Left ventricle myocardium superior (tissue), 1 donor: ENCODE measurements around the gene TRMT44. TPM values are rescaled to one million over a fixed set of nuclear protein-coding genes. Genes with fewer than 3 reads are reported as not detected.

ENCODE experiments used
- ATAC-seq: fragments of 200-7000 bp; cut with Tn5 transposase; one replicate; pipeline ENCODE4 v1.9.1; 2020; ENCODE audit warnings: mild to moderate bottlenecking, moderate library complexity
- DNase-seq: peaks from one replicate; pipeline ENCODE4 v3.0.0-alpha.2; 2020
- intact Hi-C: fragments of 100-400 bp; cut with micrococcal nuclease; formaldehyde crosslinking; loops from one replicate; pipeline ENCODE4 v1.11.0; 2022
- long read RNA-seq: library from polyadenylated mRNA; unstranded; transcript quantifications from one replicate; pipeline ENCODE4 v2.0.0, GENCODE V29; 2021
- total RNA-seq: library from RNA; stranded (reverse); fragmentation: NEBNext Ultra II Directional; extraction: Animal tissue kit (Norgen Biotek cat#: 25700); gene quantifications from one replicate; pipeline ENCODE4 v1.2.1, GENCODE V29; 2021
- donor health status: DM: no; HTN: yes; CAD: no; lungs with severe emphysema.

TRMT44 gene, protein sequence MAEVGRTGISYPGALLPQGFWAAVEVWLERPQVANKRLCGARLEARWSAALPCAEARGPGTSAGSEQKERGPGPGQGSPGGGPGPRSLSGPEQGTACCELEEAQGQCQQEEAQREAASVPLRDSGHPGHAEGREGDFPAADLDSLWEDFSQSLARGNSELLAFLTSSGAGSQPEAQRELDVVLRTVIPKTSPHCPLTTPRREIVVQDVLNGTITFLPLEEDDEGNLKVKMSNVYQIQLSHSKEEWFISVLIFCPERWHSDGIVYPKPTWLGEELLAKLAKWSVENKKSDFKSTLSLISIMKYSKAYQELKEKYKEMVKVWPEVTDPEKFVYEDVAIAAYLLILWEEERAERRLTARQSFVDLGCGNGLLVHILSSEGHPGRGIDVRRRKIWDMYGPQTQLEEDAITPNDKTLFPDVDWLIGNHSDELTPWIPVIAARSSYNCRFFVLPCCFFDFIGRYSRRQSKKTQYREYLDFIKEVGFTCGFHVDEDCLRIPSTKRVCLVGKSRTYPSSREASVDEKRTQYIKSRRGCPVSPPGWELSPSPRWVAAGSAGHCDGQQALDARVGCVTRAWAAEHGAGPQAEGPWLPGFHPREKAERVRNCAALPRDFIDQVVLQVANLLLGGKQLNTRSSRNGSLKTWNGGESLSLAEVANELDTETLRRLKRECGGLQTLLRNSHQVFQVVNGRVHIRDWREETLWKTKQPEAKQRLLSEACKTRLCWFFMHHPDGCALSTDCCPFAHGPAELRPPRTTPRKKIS
- 8.4 TPM for total RNA-seq
- long read RNA-seq, transcript TRMT44-201 (11 exons, 2,799 nt), result major isoform, 7 of 13 reads
- long read RNA-seq, partial matches to known transcripts, result 1 of 13 reads
- long read RNA-seq, other reads (novel, unspliced or antisense), result 5 of 13 reads

DNA sequence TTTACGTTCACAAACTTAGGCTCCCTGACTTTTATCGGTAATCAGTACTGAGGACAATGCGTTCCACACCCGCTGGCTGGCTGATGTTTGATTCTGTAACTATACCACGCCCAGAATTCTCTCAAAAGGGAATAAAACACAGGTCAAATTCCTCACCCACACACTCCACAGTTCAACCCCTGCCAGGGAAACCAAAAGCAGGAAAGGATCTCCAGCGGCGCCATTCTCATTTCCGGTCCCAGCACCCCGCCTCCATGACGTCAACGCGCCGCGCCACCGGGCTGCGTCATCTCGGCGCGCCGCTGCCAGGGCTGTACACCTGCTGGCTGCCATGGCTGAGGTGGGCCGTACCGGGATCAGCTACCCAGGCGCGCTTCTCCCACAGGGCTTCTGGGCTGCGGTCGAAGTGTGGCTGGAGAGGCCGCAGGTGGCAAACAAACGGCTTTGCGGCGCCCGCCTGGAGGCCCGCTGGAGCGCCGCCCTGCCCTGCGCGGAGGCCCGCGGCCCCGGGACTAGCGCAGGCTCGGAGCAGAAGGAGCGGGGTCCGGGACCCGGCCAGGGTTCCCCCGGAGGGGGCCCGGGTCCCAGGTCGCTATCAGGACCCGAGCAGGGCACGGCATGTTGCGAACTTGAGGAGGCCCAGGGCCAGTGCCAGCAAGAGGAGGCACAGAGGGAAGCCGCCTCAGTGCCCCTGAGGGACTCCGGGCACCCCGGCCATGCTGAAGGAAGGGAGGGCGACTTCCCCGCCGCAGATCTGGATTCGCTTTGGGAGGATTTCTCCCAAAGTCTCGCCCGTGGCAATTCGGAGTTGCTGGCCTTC, at the start of gene TRMT44, which contains the start of gene ACOX3:
Gene TRMT44 (plus strand): TSS at position 286 of the 820 bp plus-strand sequence. CDS start 46 bp downstream, at position 332.
Gene ACOX3 (minus strand): TSS at position 232 of the 820 bp plus-strand sequence. CDS start 24,202 bp downstream, outside the sequence.
- DNase-seq (peak; percentile 95), ATAC-seq (peak; percentile 94)
- intact Hi-C loops, result no loop called here

DNA sequence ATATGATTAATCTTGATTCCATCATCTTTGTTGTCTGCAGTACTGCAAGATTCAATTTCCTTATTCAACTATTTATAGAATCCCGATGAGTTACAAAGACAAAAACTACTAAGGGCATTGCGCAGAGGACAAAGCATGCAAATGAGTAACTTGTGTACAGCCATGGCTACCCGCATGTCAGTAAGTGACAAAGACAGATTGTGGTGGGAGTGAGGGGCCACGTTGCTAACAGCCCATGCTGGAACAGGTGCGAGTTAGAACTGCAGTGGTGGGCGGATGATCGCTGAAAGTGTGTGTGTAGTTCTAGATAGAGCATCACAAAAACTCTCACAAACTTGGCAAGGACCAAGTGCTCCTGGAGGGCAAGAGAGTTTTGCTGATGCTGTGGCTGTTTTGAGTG, 49.5 kb upstream of the TRMT44 start:
- ATAC-seq (no peak), DNase-seq (no peak)
- intact Hi-C loops, result no loop called here

DNA sequence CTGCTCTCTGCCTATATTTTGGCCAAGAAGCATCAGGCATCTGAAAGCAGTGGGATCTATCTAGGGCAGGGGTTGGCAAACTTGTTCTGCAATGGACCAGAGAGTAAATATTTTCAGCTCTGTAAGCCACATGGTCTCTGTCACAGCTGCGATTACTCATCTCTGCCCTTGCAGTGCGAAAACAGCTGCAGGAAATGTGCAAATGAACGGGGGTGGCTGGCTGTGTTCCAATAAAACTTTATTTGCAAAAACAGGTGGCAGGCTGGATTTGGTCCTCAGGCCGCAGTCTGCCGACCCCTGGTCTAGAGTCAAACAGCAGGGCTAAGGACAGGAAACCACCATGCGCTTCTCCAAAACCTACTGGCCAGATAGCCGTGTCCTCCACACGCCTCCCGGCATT, 48.6 kb upstream of the TRMT44 start:
- peak; percentile 46 for ATAC-seq
- intact Hi-C loops, result no loop called here

DNA sequence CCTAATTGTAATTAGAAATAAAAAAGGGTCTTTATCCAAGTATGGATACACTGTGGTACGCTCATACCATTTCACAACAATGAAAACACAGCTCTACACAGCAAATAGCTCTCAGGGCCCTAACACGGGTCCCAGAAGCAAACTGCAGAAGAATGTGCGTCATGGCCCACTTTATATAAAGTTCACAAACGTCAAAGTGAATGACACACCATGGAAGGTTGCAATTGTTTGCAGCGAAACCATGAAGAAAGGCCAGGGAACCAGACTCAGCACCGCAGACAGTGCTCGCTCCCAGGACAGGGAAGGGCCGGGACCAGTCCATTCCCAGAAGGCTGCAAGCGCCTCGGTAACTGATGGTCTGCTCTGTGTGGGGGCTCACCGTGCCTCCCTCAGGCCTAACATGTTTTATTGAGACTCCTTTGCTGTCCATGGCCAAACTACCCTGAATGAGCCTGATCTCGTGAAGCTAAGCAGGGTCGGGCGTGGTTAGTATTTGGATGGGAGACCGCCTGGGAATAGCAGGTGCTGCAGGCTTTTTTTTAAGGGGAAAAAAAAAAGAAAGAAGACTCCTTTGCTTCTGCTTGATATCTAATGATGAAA, 47.9 kb upstream of the TRMT44 start:
- DNase-seq (peak; percentile 21), ATAC-seq (no peak)
- intact Hi-C loops, result no loop called here

More for the DNA sequence above, 48.6 kb upstream of the TRMT44 start:
- DNase-seq, result peak; percentile 73

DNA sequence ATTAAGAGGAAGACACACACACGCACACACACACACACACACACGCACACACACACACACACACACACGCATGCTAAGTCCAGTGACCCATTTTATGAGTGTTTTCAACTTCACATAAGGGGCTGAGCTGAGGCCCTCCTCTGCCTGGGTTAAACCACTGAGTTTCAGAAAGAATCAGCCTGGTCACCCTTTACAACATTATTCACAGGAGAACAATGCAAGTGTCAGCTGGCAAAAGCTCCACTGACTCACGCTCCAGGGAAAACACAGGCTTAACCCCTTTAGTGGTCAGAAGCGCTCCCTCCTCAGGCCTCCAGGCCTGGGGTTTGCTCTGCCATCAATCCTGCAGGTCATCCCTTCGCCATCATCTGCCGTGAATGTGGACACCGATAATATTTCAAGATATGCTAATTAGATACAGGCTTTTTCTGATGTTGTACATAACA, 47.0 kb upstream of the TRMT44 start:
- DNase-seq (peak; percentile 61), ATAC-seq (peak; percentile 79)
- intact Hi-C loops, result no loop called here

DNA sequence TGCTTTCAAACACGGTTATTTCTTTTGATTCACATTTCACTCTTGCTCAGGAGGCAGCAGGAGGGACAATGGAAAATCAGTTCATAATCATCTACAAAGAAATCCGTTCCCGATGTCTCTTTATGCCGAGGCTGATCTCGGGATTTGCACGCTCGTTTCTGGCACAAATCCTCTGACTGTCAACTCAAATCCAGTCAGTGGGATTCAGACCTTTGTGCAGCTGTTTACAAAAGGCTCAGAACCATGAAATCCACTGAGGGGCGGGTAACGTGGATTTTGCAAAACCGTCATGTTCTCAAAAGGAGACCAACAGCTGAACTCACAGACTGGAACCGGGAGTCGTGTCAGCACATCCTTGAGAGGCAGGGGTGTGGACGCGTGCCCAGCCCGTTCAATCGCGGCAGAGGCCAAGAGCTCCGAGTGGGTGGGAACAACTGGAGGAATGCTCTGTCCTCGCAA, 46.5 kb upstream of the TRMT44 start:
- intact Hi-C loops, result no loop called here
- DNase-seq (peak; percentile 91), ATAC-seq (peak; percentile 89)

DNA sequence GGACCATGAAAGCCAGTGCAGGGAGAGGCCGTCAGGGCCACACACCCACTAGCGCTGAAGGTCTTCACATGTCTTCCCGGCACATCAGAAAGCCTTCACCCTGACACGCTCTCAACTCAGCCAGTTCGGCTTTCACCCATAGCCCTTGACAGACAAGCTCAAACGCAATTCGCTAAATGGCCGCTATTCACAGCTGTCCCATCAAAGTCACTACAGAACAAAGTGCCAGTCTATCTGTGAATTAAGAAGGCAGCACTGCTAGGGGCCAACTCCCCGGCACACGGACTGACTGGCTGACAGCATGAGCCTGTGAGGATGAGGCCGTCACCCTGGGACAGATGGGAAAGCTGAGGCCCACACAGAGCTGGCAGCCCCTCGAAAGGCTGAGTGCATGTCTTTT, 45.8 kb upstream of the TRMT44 start:
- DNase-seq (peak; percentile 28), ATAC-seq (peak; percentile 1)
- intact Hi-C loops, result no loop called here

DNA sequence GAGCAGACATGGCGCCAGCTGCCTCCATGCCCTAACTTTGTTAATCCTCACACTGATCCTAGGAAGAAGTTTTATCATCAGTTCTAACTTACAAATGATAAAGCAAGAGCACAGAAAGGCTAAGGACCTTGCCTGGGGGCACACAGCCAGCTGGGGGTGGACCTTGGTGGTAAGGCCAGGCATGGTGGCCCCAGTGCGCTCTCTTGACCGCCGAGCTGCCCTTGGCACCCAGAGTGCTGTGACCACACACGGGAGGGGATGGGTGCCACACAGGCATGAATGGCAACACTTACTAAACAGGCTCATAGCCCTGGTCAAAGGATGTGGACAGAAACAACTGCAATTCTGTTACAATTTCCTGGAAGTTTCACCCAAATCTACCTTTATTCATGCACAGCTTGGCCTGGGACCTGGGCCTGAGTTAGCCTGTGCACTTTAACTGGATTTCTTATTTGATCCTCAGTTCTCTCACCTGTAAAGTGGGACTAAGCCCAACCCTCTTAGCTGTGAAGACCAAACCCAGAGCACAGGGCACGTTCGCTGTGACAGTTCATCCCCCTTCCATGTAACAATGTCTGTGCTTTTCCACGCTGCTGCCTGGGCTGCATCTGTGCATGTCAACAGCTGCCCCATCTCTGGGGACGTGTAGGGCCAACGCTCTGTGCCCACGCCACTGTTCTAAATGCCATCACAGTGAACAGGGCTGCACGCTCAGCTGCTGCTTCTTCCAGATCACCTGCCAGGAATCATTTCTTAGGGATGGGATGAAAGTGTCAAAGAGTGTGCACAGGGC, 44.9 kb upstream of the TRMT44 start:
- intact Hi-C loops, result no loop called here
- DNase-seq (peak; percentile 23), ATAC-seq (no peak)

DNA sequence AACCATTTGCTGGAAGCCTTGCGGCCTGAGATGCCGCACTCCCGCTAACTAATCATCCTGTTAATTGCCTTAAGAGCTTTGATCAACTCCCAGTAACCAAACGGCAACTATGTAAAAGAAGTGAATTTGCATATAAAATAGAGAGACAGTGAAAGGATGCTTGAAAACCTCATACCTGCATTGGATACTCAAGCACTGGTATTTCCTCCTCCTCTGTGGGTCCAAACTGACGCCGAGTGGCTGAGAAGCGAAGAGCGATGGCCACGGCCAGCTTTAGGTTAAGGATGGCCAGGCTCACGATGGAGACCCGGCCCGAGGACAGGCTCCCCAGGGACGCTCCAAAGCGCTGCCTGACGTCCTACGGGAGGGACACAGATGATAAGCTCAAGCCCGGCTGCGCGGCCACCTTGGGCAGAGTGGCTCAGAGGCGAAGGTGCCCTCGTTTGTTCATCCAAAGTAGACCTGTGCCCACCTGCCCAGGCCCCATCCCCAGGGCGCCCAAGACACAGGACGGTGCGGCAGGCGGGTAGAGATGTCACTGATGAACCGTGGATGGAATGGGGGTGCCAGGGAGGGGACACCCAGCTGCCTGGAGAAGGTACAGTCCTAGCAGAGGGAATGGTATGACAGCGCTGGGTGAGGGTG, 43.7 kb upstream of the TRMT44 start:
- peak; percentile 26 for DNase-seq

DNA sequence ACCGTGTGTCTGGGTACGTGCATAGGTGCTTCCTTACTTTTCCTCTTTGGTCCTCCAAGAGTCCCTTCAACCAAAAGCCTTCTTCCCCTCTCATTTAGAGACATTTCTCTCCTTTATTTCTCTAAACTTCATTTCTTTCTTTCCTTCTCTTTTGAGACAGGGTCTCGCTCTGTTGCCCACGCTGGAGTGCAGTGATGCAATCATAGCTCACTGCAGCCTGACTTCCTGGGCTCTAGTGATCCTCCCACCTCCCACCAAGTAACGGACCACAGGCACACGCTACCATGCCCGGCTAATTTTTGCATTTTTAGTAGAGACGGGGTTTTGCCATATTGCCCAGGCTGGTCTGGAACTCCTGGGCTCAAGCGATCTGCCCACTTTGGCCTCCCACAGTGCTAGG, 42.2 kb upstream of the TRMT44 start:
- intact Hi-C loops, result no loop called here
- ATAC-seq (no peak), DNase-seq (peak; percentile 7)

More for the DNA sequence above, 43.7 kb upstream of the TRMT44 start:
- intact Hi-C loops, result no loop called here
- no peak for ATAC-seq

DNA sequence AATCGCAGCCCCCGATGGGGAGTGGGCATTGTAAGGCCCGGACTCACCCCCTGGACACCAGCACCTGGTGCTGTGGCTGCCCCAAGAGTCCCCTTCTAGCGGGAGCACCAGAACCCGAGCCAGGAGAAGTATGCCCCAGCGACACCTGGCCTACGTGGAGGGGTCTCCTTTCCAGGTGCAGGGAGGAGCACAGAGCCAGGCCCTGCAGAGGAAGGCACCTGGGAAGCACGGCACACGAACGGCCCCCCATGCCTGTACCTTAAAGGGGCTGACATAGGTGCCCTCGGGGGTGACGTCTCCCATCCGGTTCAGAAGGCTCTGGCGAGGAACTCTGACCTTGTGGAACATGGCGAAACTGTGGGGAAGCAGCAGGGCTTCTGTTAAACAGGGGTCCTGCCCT, 41.3 kb upstream of the TRMT44 start:
- no peak for ATAC-seq
- intact Hi-C loops, result no loop called here
- DNase-seq, result no peak

DNA sequence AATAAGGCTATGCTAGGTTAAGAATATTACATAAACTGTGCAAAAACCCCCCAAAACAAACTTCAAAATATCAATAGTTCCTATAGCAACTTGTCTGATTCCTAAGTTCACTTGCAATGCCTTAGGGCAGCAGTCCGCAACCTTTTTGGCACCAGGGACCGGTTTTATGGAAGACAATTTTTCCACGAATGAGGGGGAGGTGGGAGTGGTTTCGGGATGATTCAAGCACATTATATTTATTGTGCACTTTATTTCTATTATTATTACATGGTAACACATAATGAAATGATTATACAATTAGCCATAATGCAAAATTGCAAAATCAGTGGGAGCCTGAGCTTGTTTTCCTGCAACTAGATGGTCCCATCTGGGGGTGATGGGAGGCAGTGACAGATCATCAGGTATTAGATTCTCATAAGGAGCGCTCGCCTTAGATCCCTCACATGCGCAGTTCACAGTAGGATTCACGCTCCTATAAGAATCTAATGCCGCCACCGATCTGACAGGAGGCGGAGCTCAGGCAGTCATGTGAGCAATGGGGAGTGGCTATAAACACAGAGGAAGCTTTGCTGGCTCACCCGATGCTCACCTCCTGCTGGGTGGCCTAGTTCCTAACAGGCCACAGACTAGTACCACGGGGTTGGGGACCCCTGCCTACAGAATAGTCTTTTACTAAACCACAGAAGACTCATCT, 39.8 kb upstream of the TRMT44 start:
- intact Hi-C loops, result loop anchor here (10.0 kb wide), 4 partner anchors 76 to 226 kb away; no protein-coding TSS in a partner anchor
- ATAC-seq (no peak), DNase-seq (peak; percentile 26)

DNA sequence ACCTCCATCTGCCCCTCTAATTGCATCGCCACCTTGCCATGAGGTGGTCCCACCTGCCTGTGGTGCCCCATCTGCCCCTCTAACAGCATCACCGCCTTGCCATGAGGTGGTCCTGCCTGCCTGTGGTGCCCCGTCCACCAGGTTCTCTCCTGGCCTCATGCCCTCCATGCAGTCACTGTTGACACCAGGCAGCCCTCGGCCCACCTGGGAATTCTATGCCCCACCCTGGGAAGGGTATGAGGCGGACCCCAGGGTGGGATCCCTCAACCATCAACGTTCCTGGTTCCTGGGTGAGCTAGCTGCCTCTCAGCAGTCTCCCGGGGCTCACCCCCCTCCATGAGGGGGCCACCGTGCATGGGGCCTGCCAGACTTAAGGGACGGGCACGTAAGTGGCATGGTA, 38.9 kb upstream of the TRMT44 start:
- ATAC-seq (no peak), DNase-seq (peak; percentile 26)
- intact Hi-C loops, result loop anchor here (10.0 kb wide), 4 partner anchors 77 to 227 kb away; no protein-coding TSS in a partner anchor

DNA sequence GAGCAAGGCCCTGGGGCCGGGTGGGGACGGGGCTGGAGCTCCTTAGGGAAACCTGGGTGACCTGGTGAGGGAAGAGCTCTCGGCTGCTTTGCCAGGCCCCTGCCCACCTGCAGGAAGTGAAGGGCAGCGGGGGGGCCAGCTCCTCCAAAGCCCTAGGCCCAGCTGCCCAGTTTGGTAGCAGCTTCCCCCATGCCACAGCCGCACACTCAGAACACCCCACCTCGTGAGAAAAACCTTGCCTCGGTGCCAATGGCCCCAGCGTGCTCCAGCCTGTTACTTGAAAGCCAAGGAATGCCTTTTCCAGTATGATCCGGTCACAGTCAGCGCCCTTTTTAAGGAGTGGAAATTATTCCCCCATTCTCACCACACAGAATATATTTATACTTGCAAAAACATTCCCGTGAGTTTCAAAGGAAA, 38.4 kb upstream of the TRMT44 start:
- ATAC-seq (peak; percentile 62), DNase-seq (peak; percentile 62)
- intact Hi-C loops, result loop anchor here (10.0 kb wide), 4 partner anchors 77 to 227 kb away; no protein-coding TSS in a partner anchor

DNA sequence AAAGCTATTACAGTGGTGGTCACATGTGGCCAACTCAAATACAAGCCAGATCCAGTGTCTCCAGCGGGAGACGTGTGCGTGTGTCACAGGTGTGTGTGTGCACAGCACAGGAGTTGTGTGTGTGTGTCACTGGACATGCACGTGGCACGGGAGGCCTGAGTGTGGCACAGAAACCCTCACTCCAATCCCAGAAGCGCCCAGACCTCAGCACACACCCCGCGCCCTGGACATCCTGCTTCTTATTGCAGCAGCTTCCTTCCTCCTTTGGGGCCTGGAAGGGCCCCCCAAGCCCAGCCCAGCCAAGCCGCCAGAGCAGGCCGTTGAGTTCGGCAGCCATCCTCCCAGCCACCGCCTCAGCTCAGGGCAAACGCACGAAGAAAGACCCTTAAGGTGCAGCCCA, 37.9 kb upstream of the TRMT44 start:
- intact Hi-C loops, result loop anchor here (10.0 kb wide), 4 partner anchors 78 to 228 kb away; no protein-coding TSS in a partner anchor
- DNase-seq, result peak; percentile 70
- ATAC-seq, result peak; percentile 35

DNA sequence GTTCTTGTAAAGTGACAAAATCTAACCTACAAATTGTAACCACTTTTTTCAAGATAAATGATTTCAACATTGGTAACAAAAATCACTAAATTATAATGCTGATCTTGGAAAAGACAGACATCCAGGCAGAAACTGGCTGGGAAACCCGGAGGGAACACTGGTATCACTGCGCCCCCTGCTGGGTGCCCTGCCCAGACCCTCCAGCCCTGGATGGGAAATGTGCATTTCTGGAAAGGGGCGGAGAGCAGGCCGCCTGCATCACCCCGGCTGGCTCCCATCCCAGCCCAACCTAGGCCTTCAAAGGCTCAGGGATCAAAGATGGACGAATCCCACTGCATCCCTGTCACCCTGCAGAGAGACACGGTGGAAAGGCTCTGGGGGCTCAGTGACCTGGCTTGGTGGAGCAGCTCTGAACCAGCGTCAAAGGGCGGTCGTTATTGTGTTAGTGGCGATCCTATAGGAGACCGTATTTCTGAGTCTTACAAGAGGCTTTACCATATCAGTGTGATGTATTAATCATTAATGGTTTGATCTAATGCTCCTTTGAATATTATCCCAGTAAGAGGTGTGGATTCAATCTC, 37.3 kb upstream of the TRMT44 start:
- intact Hi-C loops, result loop anchor here (10.0 kb wide), 4 partner anchors 78 to 228 kb away; no protein-coding TSS in a partner anchor
- DNase-seq (peak; percentile 94), ATAC-seq (peak; percentile 81)
